GM12878 (cell line): ENCODE measurements around the gene ADD1. TPM values are rescaled to one million over a fixed set of nuclear protein-coding genes. Genes with fewer than 3 reads are reported as not detected.

Experiments used
- ATAC-seq: fragments of 200-7000 bp; cut with Tn5 transposase; 3 replicates; pipeline ENCODE4 v1.9.1; 2020; ENCODE audit warnings: mild to moderate bottlenecking, moderate library complexity
- BruUV-seq: library from RNA; stranded (reverse); fragments of 400-500 nt; replicated peaks from 2 replicates; lab custom pipeline; 2021; lab: Mats Ljungman, UMichigan
- CTCF ChIA-PET: fragments of 300-600 bp; sonication (Branson Sonifier 250); formaldehyde crosslinking; extraction: SDS; loops from one replicate; lab custom pipeline; 2021; ENCODE audit warnings: inconsistent platforms; lab: Yijun Ruan, JAX
- POLR2A ChIA-PET: fragments of 350-600 bp; formaldehyde crosslinking; extraction: SDS; loops from one replicate; lab custom pipeline; 2021; ENCODE audit warnings: inconsistent platforms; lab: Charles Lee
- RAD21 ChIA-PET: fragments of 300-600 bp; sonication (Branson Sonifier 250); formaldehyde crosslinking; loops from one replicate; lab custom pipeline; 2023; ENCODE audit warnings: antibody characterized with exemption; ENCODE audit not compliant: unreplicated experiment; lab: Charles Lee
- SMC1A ChIA-PET: fragments of 300-600 bp; sonication (Branson Sonifier 250); formaldehyde crosslinking; loops from one replicate; lab custom pipeline; 2023; ENCODE audit not compliant: unreplicated experiment, uncharacterized antibody; lab: Charles Lee
- DNase-seq: peaks from one replicate; pipeline ENCODE4 v3.0.0-alpha.2; 2011; ENCODE audit warnings: low read depth, low spot score
- FAIRE-seq: peaks from 3 replicates; lab custom pipeline; 2011; peaks lifted over from hg19 to GRCh38; lab: Jason Lieb, UNC
- H2AFZ ChIP-seq: 2 replicates; pipeline ENCODE4 v1.6.0; 2011; ENCODE audit warnings: low read depth, low read length, control low read depth; ENCODE audit not compliant: control insufficient read depth
- H3K27ac ChIP-seq: 2 replicates; pipeline ENCODE4 v1.5.1; 2011; ENCODE audit warnings: control low read depth; ENCODE audit not compliant: control insufficient read depth, insufficient read depth
- H3K27me3 ChIP-seq, 2 experiments: replicated peaks in 1 of 2; 2 replicates each; pipeline versions ENCODE4 v1.6.0 to v1.6.1; 2011; ENCODE audit warnings: low read length in 1 of 2; ENCODE audit not compliant: control insufficient read depth in 2 of 2, insufficient read depth in 2 of 2
- H3K36me3 ChIP-seq, 2 experiments: 2 replicates each; pipeline ENCODE4 v1.5.1; 2011; ENCODE audit warnings: low read length in 1 of 2; ENCODE audit not compliant: control insufficient read depth in 2 of 2, insufficient read depth in 2 of 2
- H3K4me1 ChIP-seq: 2 replicates; pipeline ENCODE4 v1.6.1; 2011; ENCODE audit warnings: mild to moderate bottlenecking, low read length, moderate library complexity, mixed read lengths; ENCODE audit not compliant: control insufficient read depth, insufficient read depth
- H3K4me2 ChIP-seq: 2 replicates; pipeline ENCODE4 v1.6.0; 2011; ENCODE audit warnings: control low read depth; ENCODE audit not compliant: control insufficient read depth, insufficient read depth
- H3K4me3 ChIP-seq: fragments of 200-600 bp; sonication (generic); 2 replicates; pipeline ENCODE4 v1.5.1; 2016
- H3K79me2 ChIP-seq: 2 replicates; pipeline ENCODE4 v1.6.0; 2011; ENCODE audit warnings: low read length; ENCODE audit not compliant: control insufficient read depth, insufficient read depth
- H3K9ac ChIP-seq: 2 replicates; pipeline ENCODE4 v1.8.0; 2011; ENCODE audit warnings: low read length, control low read depth, mixed read lengths; ENCODE audit not compliant: control insufficient read depth, insufficient read depth
- H3K9me3 ChIP-seq: replicated peaks from 3 replicates; pipeline ENCODE4 v1.5.1; 2011; ENCODE audit warnings: mild to moderate bottlenecking, low read length; ENCODE audit not compliant: control insufficient read depth, insufficient read depth
- H4K20me1 ChIP-seq: 2 replicates; pipeline ENCODE4 v1.6.0; 2011; ENCODE audit not compliant: control insufficient read depth, insufficient read depth
- EGR1 ChIP-seq, 2 experiments: IDR thresholded peaks; 1 replicate in 1 of 2; 2 replicates in 1 of 2; pipeline ENCODE4 v1.6.1; 2011 to 2012; ENCODE audit warnings: low read depth in 2 of 2, low read length in 2 of 2, borderline replicate concordance in 1 of 2, mild to moderate bottlenecking in 1 of 2, moderate library complexity in 1 of 2
- TBL1XR1 ChIP-seq: IDR thresholded peaks from 2 replicates; pipeline ENCODE4 v1.6.1; 2012; ENCODE audit warnings: low read depth, low read length, improper control_type of control experiment
- YBX1 ChIP-seq: fragments of 450-650 bp; IDR thresholded peaks from 2 replicates; pipeline ENCODE4 v1.6.1; 2016; ENCODE audit warnings: antibody characterized with exemption
- ZNF384 ChIP-seq: IDR thresholded peaks from 2 replicates; pipeline ENCODE4 v1.6.1; 2012; ENCODE audit warnings: low read depth, mild to moderate bottlenecking, low read length, improper control_type of control experiment, borderline replicate concordance
- WGBS: methylation state at CpG from one replicate; pipeline ENCODE4 v1.1.6; 2016; ENCODE audit warnings: low lambda C conversion rate; ENCODE audit not compliant: insufficient replicate concordance, insufficient coverage; ENCODE audit errors: missing lambda C conversion rate; 5-methylcytosine and 5-hydroxymethylcytosine counted together
- in situ Hi-C: fragments of 300-500 bp; cut with MboI; formaldehyde crosslinking; loops from 9 replicates; pipeline ENCODE4 v1.14.3; 2018; ENCODE audit warnings: mixed read lengths
- intact Hi-C: fragments of 100-400 bp; cut with micrococcal nuclease; formaldehyde crosslinking; loops from one replicate; pipeline ENCODE4 v1.14.2; 2022; ENCODE audit not compliant: unreplicated experiment
- polyA plus RNA-seq, 11 experiments: library from polyadenylated mRNA; depleted of rRNA in 4 of 11; unstranded in 6 of 11; stranded (reverse) in 5 of 11; fragments of >200 nt; fragmentation: Nextera tagmentation in 4 of 11; fragmentation: Illumina TruSeq in 1 of 11; extraction: Ambion mirVana in 4 of 11; extraction: Trizol in 1 of 11; gene quantifications; 1 replicate in 1 of 11; 2 replicates in 10 of 11; pipeline versions ENCODE4 v1.2.1 to v1.2.3, GENCODE V29; 2011 to 2016; ENCODE audit warnings: inconsistent platforms in 2 of 11, missing spikeins in 2 of 11, low read depth in 1 of 11
- total RNA-seq, 4 experiments: library from RNA; depleted of rRNA in 3 of 4; stranded (reverse); fragments of >200 nt in 3 of 4; fragmentation: Illumina TruSeq in 1 of 4; extraction: Trizol in 1 of 4; gene quantifications; 2 replicates each; pipeline versions ENCODE4 v1.2.1 to v1.2.3, GENCODE V29; 2013 to 2021
- TF ChIP-seq, protein P1 (sequence below): IDR thresholded peaks from 2 replicates; pipeline ENCODE4 v1.6.1; 2011; ENCODE audit warnings: borderline replicate concordance, low read depth, mild to moderate bottlenecking, moderate library complexity, low read length; ENCODE audit not compliant: insufficient read depth, poor library complexity, severe bottlenecking

Gene ADD1
- total and polyA plus RNA-seq, 10 of the 15 experiments (the other 5 are each of a cell fraction or from before 2014, with no cell fraction given): 21.6 to 182 (median 105) TPM

DNA sequence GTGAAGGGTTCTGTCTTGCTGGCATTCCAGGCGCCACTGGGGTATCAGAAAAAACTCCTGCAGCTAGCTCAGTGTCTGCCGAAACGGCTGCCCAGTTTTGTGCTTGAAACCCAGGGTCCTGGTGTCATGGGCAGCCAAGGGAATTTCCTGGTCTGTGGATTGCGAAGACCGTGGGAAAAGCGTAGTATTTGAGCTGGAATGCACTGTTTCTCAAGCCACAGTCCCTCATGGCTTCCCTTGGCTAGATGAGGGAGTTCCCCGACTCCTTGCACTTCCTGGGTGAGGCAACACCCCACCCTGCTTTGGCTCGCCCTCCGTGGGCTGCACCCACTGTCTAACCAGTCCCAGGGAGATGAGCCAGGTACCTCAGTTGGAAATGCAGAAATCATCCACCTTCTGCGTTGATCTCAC, 79.5 kb downstream of the ADD1 start (continued):
- no peak for TF ChIP-seq TBL1XR1

GRCh38 chr4:2923668-2924173, 80.1 kb downstream of the ADD1 start:
- ATAC-seq (no peak), DNase-seq (no peak), FAIRE-seq (no peak)
- Histone ChIP-seq H3K4me2 (no peak overlapping the region), H3K27me3 (no peaks in the 10 kb centered on the region), H2AFZ (no peak overlapping the region), H3K36me3 (peaks cover 10 to 26% of the 10 kb centered on the region in 2 experiments), H4K20me1 (no peaks in the 10 kb centered on the region), H3K9me3 (no peaks in the 10 kb centered on the region), H3K4me1 (no peaks in the 10 kb centered on the region; the same call in 1 of the 2 replicates), H3K79me2 (peaks cover 2% of the 10 kb centered on the region), H3K27ac (no peak overlapping the region), H3K4me3 (no peak overlapping the region), H3K9ac (no peak overlapping the region)
- 95% methylated on average over 16 of the region's 16 CpGs for WGBS
- intact Hi-C loops (no loop called here), in situ Hi-C loops (no loop called here)
- no peak for TF ChIP-seq YBX1
- no peak for TF ChIP-seq EGR1 (IDR thresholded peaks at IDR 0.05; ENCODE audit: borderline replicate concordance in 1 of 2, low read depth in 2 of 2, low read length in 2 of 2)
- no peak for TF ChIP-seq ZNF384
- TF ChIP-seq, protein P1, sequence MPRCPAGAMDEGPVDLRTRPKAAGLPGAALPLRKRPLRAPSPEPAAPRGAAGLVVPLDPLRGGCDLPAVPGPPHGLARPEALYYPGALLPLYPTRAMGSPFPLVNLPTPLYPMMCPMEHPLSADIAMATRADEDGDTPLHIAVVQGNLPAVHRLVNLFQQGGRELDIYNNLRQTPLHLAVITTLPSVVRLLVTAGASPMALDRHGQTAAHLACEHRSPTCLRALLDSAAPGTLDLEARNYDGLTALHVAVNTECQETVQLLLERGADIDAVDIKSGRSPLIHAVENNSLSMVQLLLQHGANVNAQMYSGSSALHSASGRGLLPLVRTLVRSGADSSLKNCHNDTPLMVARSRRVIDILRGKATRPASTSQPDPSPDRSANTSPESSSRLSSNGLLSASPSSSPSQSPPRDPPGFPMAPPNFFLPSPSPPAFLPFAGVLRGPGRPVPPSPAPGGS: peak; percentile 63
- RAD21 ChIA-PET: no interaction called here
- CTCF ChIA-PET: interaction anchor here (0.7 kb wide), 1 partner anchor 30 kb away, joined by 4 read pairs; no protein-coding TSS in a partner anchor
- POLR2A ChIA-PET: no interaction called here
- SMC1A ChIA-PET: interaction anchor here (1.3 kb wide), 1 partner anchor 30 kb away, joined by 5 read pairs; no protein-coding TSS in a partner anchor
- no TSS peak for BruUV-seq
